Activated naive CD8-positive, alpha-beta T cell treated with anti-CD3 and anti-CD28 coated beads, Interleukin-2, amount 10 ng/mL, durations not matched to agents 7 days and 5 days (primary cell): ENCODE data around the gene KCNIP1. TPM values are rescaled to one million over a fixed set of nuclear protein-coding genes. Genes with fewer than 3 reads are reported as not detected.
"Not testable (repeated sequence)": the region's sequence is repeated elsewhere in the genome, so short reads cannot be mapped to it uniquely, and the experiment has no call there.

Source experiments
- ATAC-seq: fragments of 150-1000 bp; cut with Tn5 transposase; one replicate; pipeline ENCODE4 v1.10.0; 2021; ENCODE audit warnings: low read depth, moderate library complexity
- POLR2A ChIA-PET: fragments of 350-600 bp; sonication (Branson Sonifier 250); formaldehyde crosslinking; loops from one replicate; lab custom pipeline; 2021; ENCODE audit warnings: antibody characterized with exemption; lab: Charles Lee
- DNase-seq: peaks from one replicate; pipeline ENCODE4 v3.0.0; 2021
- H3K27ac Mint-ChIP-seq: one replicate; pipeline ENCODE4 v1.8.0; 2022; ENCODE audit warnings: mild to moderate bottlenecking, mixed read lengths
- H3K27me3 Mint-ChIP-seq: one replicate; pipeline ENCODE4 v1.8.0; 2022; ENCODE audit warnings: mild to moderate bottlenecking, moderate library complexity, mixed read lengths
- H3K36me3 Mint-ChIP-seq: one replicate; pipeline ENCODE4 v1.8.0; 2021; ENCODE audit warnings: mild to moderate bottlenecking, mixed read lengths
- H3K4me1 Mint-ChIP-seq: one replicate; pipeline ENCODE4 v1.8.0; 2021; ENCODE audit warnings: mixed read lengths
- H3K4me3 Mint-ChIP-seq: one replicate; pipeline ENCODE4 v1.8.0; 2022; ENCODE audit warnings: mild to moderate bottlenecking, moderate library complexity, mixed read lengths
- H3K9me3 Mint-ChIP-seq: one replicate; pipeline ENCODE4 v1.8.0; 2021; ENCODE audit warnings: mixed read lengths
- total RNA-seq, 2 experiments: library from RNA; stranded (reverse); gene quantifications; one replicate each; pipeline ENCODE4 v1.2.3, GENCODE V29; 2021

Gene KCNIP1
- total RNA-seq, 2 experiments from 2014 or later, result not detected

GRCh38 chr5:170747851-170748250, 244.0 kb downstream of the KCNIP1 start:
- Mint-ChIP-seq H3K27ac (no peak overlapping the region), H3K4me3 (no peak overlapping the region), H3K9me3 (no peaks in the 10 kb centered on the region), H3K36me3 (no peaks in the 10 kb centered on the region), H3K27me3 (peaks cover 37% of the 10 kb centered on the region), H3K4me1 (no peaks in the 10 kb centered on the region)
- no peak for ATAC-seq
- POLR2A ChIA-PET, result no interaction called here
- no peak for DNase-seq

GRCh38 chr5:170748951-170749471, 245.2 kb downstream of the KCNIP1 start:
- no peak overlapping the region for H3K4me3 Mint-ChIP-seq
- no peak overlapping the region for H3K27ac Mint-ChIP-seq
- DNase-seq, result no peak
- POLR2A ChIA-PET, result no interaction called here
- ATAC-seq, result no peak
- peaks cover 28% of the 10 kb centered on the region for H3K27me3 Mint-ChIP-seq
- no peaks in the 10 kb centered on the region for H3K9me3 Mint-ChIP-seq
- no peaks in the 10 kb centered on the region for H3K4me1 Mint-ChIP-seq
- no peaks in the 10 kb centered on the region for H3K36me3 Mint-ChIP-seq

GRCh38 chr5:170749911-170750431, 246.2 kb downstream of the KCNIP1 start:
- H3K27me3 Mint-ChIP-seq, result peaks cover 22% of the 10 kb centered on the region
- POLR2A ChIA-PET, result no interaction called here
- H3K4me1 Mint-ChIP-seq, result no peaks in the 10 kb centered on the region
- ATAC-seq, result no peak
- H3K4me3 Mint-ChIP-seq, result no peak overlapping the region
- peaks cover 1% of the 10 kb centered on the region for H3K9me3 Mint-ChIP-seq
- DNase-seq, result no peak
- no peak overlapping the region for H3K27ac Mint-ChIP-seq
- no peaks in the 10 kb centered on the region for H3K36me3 Mint-ChIP-seq

GRCh38 chr5:170750791-170751190, 247.0 kb downstream of the KCNIP1 start:
- Mint-ChIP-seq H3K27ac (no peak overlapping the region), H3K36me3 (no peaks in the 10 kb centered on the region), H3K4me1 (no peaks in the 10 kb centered on the region), H3K27me3 (peaks cover 19% of the 10 kb centered on the region), H3K9me3 (peaks cover 1% of the 10 kb centered on the region), H3K4me3 (no peak overlapping the region)
- POLR2A ChIA-PET, result no interaction called here
- ATAC-seq (no peak), DNase-seq (no peak)

GRCh38 chr5:170751631-170752030, 247.8 kb downstream of the KCNIP1 start:
- H3K4me1 Mint-ChIP-seq, result no peaks in the 10 kb centered on the region
- no peak overlapping the region for H3K4me3 Mint-ChIP-seq
- no peaks in the 10 kb centered on the region for H3K36me3 Mint-ChIP-seq
- no peak for DNase-seq
- no peak for ATAC-seq
- peaks cover 1% of the 10 kb centered on the region for H3K9me3 Mint-ChIP-seq
- H3K27me3 Mint-ChIP-seq, result peaks cover 16% of the 10 kb centered on the region
- H3K27ac Mint-ChIP-seq, result no peak overlapping the region
- POLR2A ChIA-PET, result no interaction called here

- no peaks in the 10 kb centered on the region for H3K36me3 Mint-ChIP-seq
- no peak overlapping the region for H3K4me3 Mint-ChIP-seq
- H3K27me3 Mint-ChIP-seq, result peaks cover 12% of the 10 kb centered on the region
- no peak for ATAC-seq
- POLR2A ChIA-PET, result no interaction called here
- no peak overlapping the region for H3K27ac Mint-ChIP-seq
- DNase-seq, result no peak
- peaks cover 1% of the 10 kb centered on the region for H3K9me3 Mint-ChIP-seq
- no peaks in the 10 kb centered on the region for H3K4me1 Mint-ChIP-seq
Observed at GRCh38 chr5:170752257-170753215, 248.7 kb downstream of the KCNIP1 start.

- POLR2A ChIA-PET, result no interaction called here
- Mint-ChIP-seq H3K27ac (no peak overlapping the region), H3K9me3 (peaks cover 1% of the 10 kb centered on the region), H3K27me3 (peaks cover 17% of the 10 kb centered on the region), H3K4me3 (no peak overlapping the region), H3K36me3 (no peaks in the 10 kb centered on the region), H3K4me1 (no peaks in the 10 kb centered on the region)
- ATAC-seq (no peak), DNase-seq (no peak)
Observed at GRCh38 chr5:170753311-170753710, 249.5 kb downstream of the KCNIP1 start.

- H3K9me3 Mint-ChIP-seq, H3K4me1 Mint-ChIP-seq, POLR2A ChIA-PET, ATAC-seq, DNase-seq, H3K36me3 Mint-ChIP-seq, H3K27ac Mint-ChIP-seq, H3K4me3 Mint-ChIP-seq: not testable (repeated sequence)
- H3K27me3 Mint-ChIP-seq, result peaks cover 12% of the 10 kb centered on the region
Observed at GRCh38 chr5:170754508-170754907, 250.7 kb downstream of the KCNIP1 start.

- POLR2A ChIA-PET, result no interaction called here
- H3K27ac Mint-ChIP-seq, result no peak overlapping the region
- no peaks in the 10 kb centered on the region for H3K4me1 Mint-ChIP-seq
- H3K9me3 Mint-ChIP-seq, result peaks cover 1% of the 10 kb centered on the region
- peaks cover 4% of the 10 kb centered on the region for H3K27me3 Mint-ChIP-seq
- DNase-seq, result no peak
- no peak overlapping the region for H3K4me3 Mint-ChIP-seq
- no peak for ATAC-seq
- no peaks in the 10 kb centered on the region for H3K36me3 Mint-ChIP-seq
Observed at GRCh38 chr5:170755679-170756456, 252.0 kb downstream of the KCNIP1 start.

- Mint-ChIP-seq H3K36me3 (no peaks in the 10 kb centered on the region), H3K9me3 (peaks cover 1% of the 10 kb centered on the region), H3K4me3 (no peak overlapping the region), H3K27ac (no peak overlapping the region), H3K27me3 (peaks cover 4% of the 10 kb centered on the region), H3K4me1 (no peaks in the 10 kb centered on the region)
- no peak for DNase-seq
- no peak for ATAC-seq
- POLR2A ChIA-PET, result no interaction called here
Observed at GRCh38 chr5:170756691-170757090, 252.9 kb downstream of the KCNIP1 start.

- Mint-ChIP-seq H3K27ac (no peak overlapping the region), H3K27me3 (peaks cover 4% of the 10 kb centered on the region), H3K36me3 (no peaks in the 10 kb centered on the region), H3K9me3 (peaks cover 1% of the 10 kb centered on the region), H3K4me3 (no peak overlapping the region), H3K4me1 (no peaks in the 10 kb centered on the region)
- POLR2A ChIA-PET, result no interaction called here
- ATAC-seq, result no peak
- no peak for DNase-seq
Observed at GRCh38 chr5:170757182-170757601, 253.4 kb downstream of the KCNIP1 start.

- H3K27ac Mint-ChIP-seq, result no peak overlapping the region
- no peaks in the 10 kb centered on the region for H3K4me1 Mint-ChIP-seq
- ATAC-seq, result no peak
Observed at GRCh38 chr5:170757669-170758068, 253.8 kb downstream of the KCNIP1 start.

GRCh38 chr5:170758481-170758880, 254.7 kb downstream of the KCNIP1 start:
- POLR2A ChIA-PET, result no interaction called here
- Mint-ChIP-seq H3K27me3 (peaks cover 4% of the 10 kb centered on the region), H3K9me3 (peaks cover 1% of the 10 kb centered on the region), H3K36me3 (no peaks in the 10 kb centered on the region), H3K4me3 (no peak overlapping the region), H3K4me1 (no peaks in the 10 kb centered on the region), H3K27ac (no peak overlapping the region)
- ATAC-seq, result no peak
- no peak for DNase-seq

More at GRCh38 chr5:170757669-170758068, 253.8 kb downstream of the KCNIP1 start:
- no peaks in the 10 kb centered on the region for H3K36me3 Mint-ChIP-seq
- DNase-seq, result no peak
- POLR2A ChIA-PET, result no interaction called here
- no peak overlapping the region for H3K4me3 Mint-ChIP-seq
- H3K9me3 Mint-ChIP-seq, result peaks cover 1% of the 10 kb centered on the region
- H3K27me3 Mint-ChIP-seq, result peaks cover 4% of the 10 kb centered on the region
